OCI-LY7 (cell line): ENCODE results near the gene CCDC121. TPM values are rescaled to one million over a fixed set of nuclear protein-coding genes. Genes with fewer than 3 reads are reported as not detected.

Experiments
- BruUV-seq: library from RNA; stranded (reverse); fragments of 400-500 nt; replicated peaks from 2 replicates; lab custom pipeline; 2021; lab: Mats Ljungman, UMichigan
- CTCF ChIA-PET: fragments of 300-600 bp; sonication (Branson Sonifier 250); formaldehyde crosslinking; loops from one replicate; lab custom pipeline; 2022; ENCODE audit warnings: antibody characterized with exemption; ENCODE audit not compliant: unreplicated experiment; lab: Charles Lee
- POLR2A ChIA-PET: fragments of 300-600 bp; sonication (Branson Sonifier 250); formaldehyde crosslinking; loops from one replicate; lab custom pipeline; 2022; ENCODE audit warnings: antibody characterized with exemption; lab: Charles Lee
- DNase-seq: peaks from one replicate; pipeline ENCODE4 v3.0.0-alpha.2; 2015; ENCODE audit warnings: low spot score
- H2AFZ ChIP-seq: fragments of 200-600 bp; sonication (generic), shearing (Covaris generic); 2 replicates; pipeline ENCODE4 v1.6.1; 2014; ENCODE audit warnings: mild to moderate bottlenecking, antibody characterized with exemption, low read length, moderate library complexity
- H3K27ac ChIP-seq: fragments of 200-600 bp; sonication (generic); 2 replicates; pipeline ENCODE4 v1.5.1; 2014; ENCODE audit warnings: mixed run types, low read depth, mild to moderate bottlenecking, moderate library complexity, low read length, inconsistent platforms; ENCODE audit not compliant: poor library complexity, severe bottlenecking
- H3K36me3 ChIP-seq: fragments of 200-600 bp; sonication (generic); 2 replicates; pipeline ENCODE4 v1.6.1; 2014; ENCODE audit warnings: mild to moderate bottlenecking, antibody characterized with exemption, low read length, moderate library complexity, mixed read lengths; ENCODE audit not compliant: insufficient read depth
- H3K4me1 ChIP-seq: fragments of 200-600 bp; sonication (generic); 2 replicates; pipeline ENCODE4 v1.5.1; 2014; ENCODE audit warnings: mild to moderate bottlenecking, low read length; ENCODE audit not compliant: insufficient read depth, poor library complexity, severe bottlenecking
- H3K4me2 ChIP-seq: fragments of 200-600 bp; sonication (generic); 2 replicates; pipeline ENCODE4 v1.6.1; 2014; ENCODE audit warnings: mild to moderate bottlenecking, low read length
- H3K4me3 ChIP-seq: fragments of 200-600 bp; sonication (generic); 2 replicates; pipeline ENCODE4 v1.5.1; 2014; ENCODE audit warnings: mild to moderate bottlenecking, low read depth, low read length; ENCODE audit not compliant: poor library complexity, severe bottlenecking
- H3K79me2 ChIP-seq: fragments of 200-600 bp; sonication (generic); 2 replicates; pipeline ENCODE4 v1.6.1; 2016; ENCODE audit warnings: low read depth, mild to moderate bottlenecking, low read length, moderate library complexity, mixed read lengths; ENCODE audit not compliant: insufficient read depth
- H3K9me2 ChIP-seq: fragments of 200-600 bp; sonication (generic); 2 replicates; pipeline ENCODE4 v1.6.1; 2016; ENCODE audit warnings: mild to moderate bottlenecking, low read length, mixed read lengths; ENCODE audit not compliant: insufficient read depth
- H3K9me3 ChIP-seq: fragments of 200-600 bp; sonication (generic); 2 replicates; pipeline ENCODE4 v1.6.1; 2014; ENCODE audit warnings: mild to moderate bottlenecking, mixed run types, low read length, mixed read lengths
- H4K20me1 ChIP-seq: fragments of 200-600 bp; sonication (generic); 2 replicates; pipeline ENCODE4 v1.6.1; 2014; ENCODE audit warnings: mild to moderate bottlenecking, antibody characterized with exemption, low read length, moderate library complexity, mixed read lengths; ENCODE audit not compliant: insufficient read depth
- EZH2phosphoT487 ChIP-seq: fragments of 200-600 bp; sonication (generic); IDR thresholded peaks from 2 replicates; pipeline ENCODE4 v1.6.1; 2018; ENCODE audit warnings: low read depth, borderline replicate concordance, mild to moderate bottlenecking, mixed run types, antibody characterized with exemption, low read length, moderate library complexity, mixed read lengths
- intact Hi-C: fragments of 100-400 bp; cut with micrococcal nuclease; formaldehyde crosslinking; loops from one replicate; pipeline ENCODE4 v1.10.0; 2022; ENCODE audit not compliant: unreplicated experiment
- total RNA-seq, 2 experiments: library from RNA; depleted of rRNA in 1 of 2; stranded (reverse); fragments of >200 nt in 1 of 2; shearing (Covaris generic) in 1 of 2; gene quantifications; 2 replicates each; pipeline ENCODE4 v1.2.3, GENCODE V29; 2014 to 2022
- TF ChIP-seq, protein P1 (sequence below): fragments of 200-600 bp; sonication (generic); conservative IDR thresholded peaks from 2 replicates; pipeline ENCODE4 v1.5.1; 2014; ENCODE audit warnings: mild to moderate bottlenecking, antibody characterized with exemption, low read length, moderate library complexity, mixed read lengths

The CCDC121 gene
- total RNA-seq, 2 experiments from 2014 or later = 4.7 to 5.1 TPM

DNA sequence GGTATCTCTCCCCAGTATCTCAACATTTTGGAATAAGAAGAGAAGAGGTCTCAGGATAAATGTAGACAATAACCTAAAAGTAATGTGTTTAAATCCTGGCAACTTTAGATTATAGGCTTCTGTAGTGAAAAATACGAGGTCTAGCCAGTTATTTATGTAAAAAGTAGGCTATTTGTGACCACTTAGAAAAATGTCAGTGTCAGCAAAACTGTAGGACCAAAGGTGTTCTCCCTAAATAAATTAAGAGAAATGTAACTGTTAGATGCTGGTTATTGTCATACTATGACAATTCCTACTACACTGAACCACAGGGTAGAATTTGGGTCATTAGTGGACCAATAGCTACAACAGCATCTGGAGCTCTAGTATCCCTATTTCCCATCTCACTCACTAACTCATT lies 32.6 kb upstream of the CCDC121 start:
- H3K79me2 ChIP-seq = peaks cover 34% of the 10 kb centered on the region
- DNase-seq = no peak
- no peak overlapping the region for H3K4me3 ChIP-seq
- H2AFZ ChIP-seq = no peak overlapping the region
- no TSS peak for BruUV-seq
- no peak overlapping the region for H3K27ac ChIP-seq
- ChIA-PET POLR2A (no interaction called here), CTCF (no interaction called here)
- H3K9me2 ChIP-seq = no peaks in the 10 kb centered on the region
- no peaks in the 10 kb centered on the region for H3K9me3 ChIP-seq
- H3K4me2 ChIP-seq = no peak overlapping the region
- intact Hi-C loops = loop anchor here (10.0 kb wide), 1 partner anchor 257 kb away; the partner anchor contains the start of gene PPM1G
- peaks cover 52% of the 10 kb centered on the region for H3K36me3 ChIP-seq
- no peaks in the 10 kb centered on the region for H4K20me1 ChIP-seq
- no peak for TF ChIP-seq EZH2phosphoT487
- TF ChIP-seq, protein P1, sequence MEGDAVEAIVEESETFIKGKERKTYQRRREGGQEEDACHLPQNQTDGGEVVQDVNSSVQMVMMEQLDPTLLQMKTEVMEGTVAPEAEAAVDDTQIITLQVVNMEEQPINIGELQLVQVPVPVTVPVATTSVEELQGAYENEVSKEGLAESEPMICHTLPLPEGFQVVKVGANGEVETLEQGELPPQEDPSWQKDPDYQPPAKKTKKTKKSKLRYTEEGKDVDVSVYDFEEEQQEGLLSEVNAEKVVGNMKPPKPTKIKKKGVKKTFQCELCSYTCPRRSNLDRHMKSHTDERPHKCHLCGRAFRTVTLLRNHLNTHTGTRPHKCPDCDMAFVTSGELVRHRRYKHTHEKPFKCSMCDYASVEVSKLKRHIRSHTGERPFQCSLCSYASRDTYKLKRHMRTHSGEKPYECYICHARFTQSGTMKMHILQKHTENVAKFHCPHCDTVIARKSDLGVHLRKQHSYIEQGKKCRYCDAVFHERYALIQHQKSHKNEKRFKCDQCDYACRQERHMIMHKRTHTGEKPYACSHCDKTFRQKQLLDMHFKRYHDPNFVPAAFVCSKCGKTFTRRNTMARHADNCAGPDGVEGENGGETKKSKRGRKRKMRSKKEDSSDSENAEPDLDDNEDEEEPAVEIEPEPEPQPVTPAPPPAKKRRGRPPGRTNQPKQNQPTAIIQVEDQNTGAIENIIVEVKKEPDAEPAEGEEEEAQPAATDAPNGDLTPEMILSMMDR = no peak
- H3K4me1 ChIP-seq = peaks cover 23% of the 10 kb centered on the region

DNA sequence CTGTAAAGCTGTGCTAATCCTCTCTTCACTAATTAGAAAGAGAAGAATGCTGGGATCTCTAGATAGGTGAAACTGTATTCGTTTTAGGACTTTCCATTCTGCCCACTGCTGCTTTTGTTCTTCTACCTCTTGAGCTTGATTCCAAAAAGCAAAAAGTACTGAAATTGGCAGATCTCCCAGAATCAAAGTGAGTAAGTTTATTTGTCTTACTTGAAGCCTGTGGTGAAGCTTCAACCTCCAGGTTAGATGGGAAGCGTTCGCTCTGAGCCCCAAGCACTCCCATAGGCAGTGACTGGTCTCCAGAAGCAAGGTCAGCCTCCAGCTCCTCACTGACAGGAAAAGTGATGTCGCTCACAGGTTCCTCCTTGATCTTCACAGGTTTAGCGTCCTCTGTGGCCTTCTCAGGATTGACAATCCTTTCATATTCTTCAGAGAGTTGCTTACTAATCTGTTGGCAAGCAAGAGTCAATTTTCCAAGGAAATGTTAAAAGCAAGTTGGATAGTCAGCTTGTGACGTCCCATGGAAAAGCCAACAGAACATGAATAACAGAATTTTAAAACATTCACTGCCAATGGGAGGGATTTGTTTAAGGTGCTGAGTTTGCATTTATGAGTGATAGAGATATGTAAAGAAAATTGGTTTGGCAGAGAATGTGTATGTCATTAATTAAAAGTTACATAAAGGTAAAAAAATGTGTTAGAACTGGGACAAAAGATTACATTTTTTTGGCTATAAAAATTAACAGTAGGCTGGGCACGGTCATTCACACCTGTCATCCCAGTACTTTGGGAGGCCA lies 26.5 kb upstream of the CCDC121 start:
- H4K20me1 ChIP-seq = no peaks in the 10 kb centered on the region
- H3K9me3 ChIP-seq = no peaks in the 10 kb centered on the region
- CTCF ChIA-PET = no interaction called here
- DNase-seq = no peak
- H3K4me2 ChIP-seq = no peak overlapping the region
- no peak overlapping the region for H3K27ac ChIP-seq
- no peak for TF ChIP-seq EZH2phosphoT487
- TF ChIP-seq, protein P1 = no peak
- H3K36me3 ChIP-seq = peaks cover 93% of the 10 kb centered on the region
- H2AFZ ChIP-seq = no peak overlapping the region
- H3K4me3 ChIP-seq = no peak overlapping the region
- POLR2A ChIA-PET = interaction anchor here (0.6 kb wide), 1 partner anchor 11 kb away, joined by 3 read pairs; no protein-coding TSS in a partner anchor
- no peaks in the 10 kb centered on the region for H3K79me2 ChIP-seq
- no TSS peak for BruUV-seq
- intact Hi-C loops = no loop called here
- H3K4me1 ChIP-seq = peaks cover 7% of the 10 kb centered on the region
- no peaks in the 10 kb centered on the region for H3K9me2 ChIP-seq

DNA sequence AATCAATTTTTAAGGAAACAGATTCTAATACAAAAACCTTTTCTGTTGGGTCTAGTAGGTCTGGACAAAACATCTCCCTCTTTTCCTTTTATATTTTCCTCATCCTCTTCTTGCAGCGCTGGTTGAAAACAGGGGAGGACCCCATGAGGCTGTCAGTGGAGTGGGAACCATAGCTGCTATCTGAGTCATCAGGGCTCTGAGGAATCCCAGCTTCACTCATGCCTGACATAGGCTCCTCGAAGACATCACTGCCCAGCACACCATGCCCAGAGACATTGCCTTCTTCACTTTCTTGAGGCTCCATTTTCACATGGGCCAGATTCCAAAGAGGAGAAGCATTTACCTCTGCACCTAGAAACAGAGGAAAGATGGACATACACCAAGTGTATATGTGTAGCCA lies 24.6 kb upstream of the CCDC121 start:
- Histone ChIP-seq H2AFZ (no peak overlapping the region), H3K4me3 (no peak overlapping the region), H3K27ac (no peak overlapping the region), H3K79me2 (no peaks in the 10 kb centered on the region), H3K9me3 (no peaks in the 10 kb centered on the region), H4K20me1 (no peaks in the 10 kb centered on the region), H3K9me2 (no peaks in the 10 kb centered on the region), H3K4me2 (no peak overlapping the region), H3K36me3 (peaks cover 93% of the 10 kb centered on the region), H3K4me1 (peaks cover 7% of the 10 kb centered on the region)
- no TSS peak for BruUV-seq
- POLR2A ChIA-PET = interaction anchor here (0.7 kb wide), 1 partner anchor 1190 kb away, joined by 3 read pairs; no protein-coding TSS in a partner anchor
- intact Hi-C loops = no loop called here
- CTCF ChIA-PET = no interaction called here
- no peak for DNase-seq
- TF ChIP-seq, protein P1 = no peak
- no peak for TF ChIP-seq EZH2phosphoT487
